HEK293 (cell line): ENCODE results near the gene USH1G.
A peak's percentile ranks its signal among the peaks of the same experiment; 100 is the strongest.

Source experiments
- CTCF ChIA-PET: fragments of 350-600 bp; formaldehyde crosslinking; extraction: SDS; loops from one replicate; lab custom pipeline; 2021; ENCODE audit warnings: antibody characterized with exemption; lab: Yijun Ruan, JAX
- POLR2A ChIA-PET: fragments of 300-600 bp; formaldehyde crosslinking; extraction: SDS; loops from one replicate; lab custom pipeline; 2020; ENCODE audit warnings: antibody characterized with exemption, inconsistent platforms; lab: Yijun Ruan, JAX
- H3K27ac ChIP-seq: fragments of 200-500 bp; sonication (Bioruptor generic); 2 replicates; pipeline ENCODE4 v1.5.1; 2014; ENCODE audit warnings: low read depth, low read length, control low read depth, inconsistent platforms; ENCODE audit errors: extremely low read depth
- H3K36me3 ChIP-seq, 2 experiments: fragments of 200-500 bp in 1 of 2; sonication (Bioruptor generic) in 1 of 2; 1 replicate in 1 of 2; 2 replicates in 1 of 2; pipeline ENCODE4 v1.5.1; 2014 to 2017; ENCODE audit warnings: inconsistent platforms in 2 of 2, low read length in 2 of 2; ENCODE audit not compliant: control insufficient read depth in 2 of 2, insufficient read depth in 1 of 2
- H3K4me1 ChIP-seq: fragments of 200-500 bp; sonication (Bioruptor generic); 2 replicates; pipeline ENCODE4 v1.5.1; 2014; ENCODE audit warnings: mild to moderate bottlenecking, low read length, inconsistent platforms; ENCODE audit not compliant: control insufficient read depth, insufficient read depth
- H3K4me3 ChIP-seq: 2 replicates; pipeline ENCODE4 v1.5.1; 2011; ENCODE audit warnings: low read depth, mild to moderate bottlenecking, control low read depth, low read length, moderate library complexity
- H3K9me3 ChIP-seq: fragments of 200-500 bp; sonication (Bioruptor generic); 2 replicates; pipeline ENCODE4 v1.5.1; 2014; ENCODE audit warnings: low read depth, low read length, inconsistent platforms; ENCODE audit not compliant: control insufficient read depth, insufficient read depth
- FEZF1 ChIP-seq: fragments of 450-650 bp; formaldehyde crosslinking; IDR thresholded peaks from 2 replicates; pipeline ENCODE4 v1.5.1; 2016; ENCODE audit warnings: missing biosample characterization, missing genetic modification characterization
- GLIS1 ChIP-seq: fragments of 450-650 bp; formaldehyde crosslinking; IDR thresholded peaks from 2 replicates; pipeline ENCODE4 v1.5.1; 2016; ENCODE audit warnings: missing biosample characterization, missing genetic modification characterization
- HOXA7 ChIP-seq: sonication (generic); formaldehyde crosslinking; IDR thresholded peaks from 2 replicates; pipeline ENCODE4 v1.8.1; 2022; ENCODE audit warnings: missing genetic modification reagents, borderline replicate concordance
- KLF1 ChIP-seq: fragments of 450-650 bp; formaldehyde crosslinking; IDR thresholded peaks from 2 replicates; pipeline ENCODE4 v1.5.1; 2016; ENCODE audit warnings: missing biosample characterization, missing genetic modification characterization
- KLF7 ChIP-seq: fragments of 450-650 bp; formaldehyde crosslinking; IDR thresholded peaks from 2 replicates; pipeline ENCODE4 v1.5.1; 2016; ENCODE audit warnings: missing biosample characterization, missing genetic modification characterization, borderline replicate concordance
- OSR2 ChIP-seq: fragments of 450-650 bp; formaldehyde crosslinking; IDR thresholded peaks from 2 replicates; pipeline ENCODE4 v1.5.1; 2016; ENCODE audit warnings: missing biosample characterization, missing genetic modification characterization
- PATZ1 ChIP-seq: fragments of 450-650 bp; formaldehyde crosslinking; IDR thresholded peaks from 2 replicates; pipeline ENCODE4 v1.5.1; 2016; ENCODE audit warnings: missing biosample characterization, missing genetic modification characterization
- PBX3 ChIP-seq: sonication (generic); formaldehyde crosslinking; IDR thresholded peaks from 2 replicates; pipeline ENCODE4 v1.8.1; 2022; ENCODE audit warnings: mild to moderate bottlenecking, moderate library complexity, missing genetic modification reagents
- PRDM6 ChIP-seq: fragments of 450-650 bp; formaldehyde crosslinking; IDR thresholded peaks from 2 replicates; pipeline ENCODE4 v1.5.1; 2017; ENCODE audit warnings: missing biosample characterization, missing genetic modification characterization
- WT1 ChIP-seq: fragments of 450-650 bp; formaldehyde crosslinking; IDR thresholded peaks from 2 replicates; pipeline ENCODE4 v1.5.1; 2016; ENCODE audit warnings: missing biosample characterization, missing genetic modification characterization
- ZBTB17 ChIP-seq: fragments of 450-650 bp; formaldehyde crosslinking; IDR thresholded peaks from 2 replicates; pipeline ENCODE4 v1.5.1; 2016; ENCODE audit warnings: missing biosample characterization, missing genetic modification characterization
- ZBTB7A ChIP-seq: fragments of 450-650 bp; formaldehyde crosslinking; IDR thresholded peaks from 2 replicates; pipeline ENCODE4 v1.5.1; 2016; ENCODE audit warnings: low read depth, missing biosample characterization, missing genetic modification characterization
- ZFHX2 ChIP-seq: fragments of 450-650 bp; formaldehyde crosslinking; conservative IDR thresholded peaks from 2 replicates; pipeline ENCODE4 v1.5.1; 2016; ENCODE audit warnings: missing biosample characterization, missing genetic modification characterization
- ZNF211 ChIP-seq: fragments of 450-650 bp; formaldehyde crosslinking; IDR thresholded peaks from 2 replicates; pipeline ENCODE4 v1.5.1; 2016; ENCODE audit warnings: low read depth, missing biosample characterization, missing genetic modification characterization
- ZNF214 ChIP-seq: fragments of 450-650 bp; formaldehyde crosslinking; IDR thresholded peaks from 2 replicates; pipeline ENCODE4 v1.5.1; 2017; ENCODE audit warnings: missing biosample characterization, mild to moderate bottlenecking, missing genetic modification characterization, borderline replicate concordance
- ZNF26 ChIP-seq: fragments of 450-650 bp; formaldehyde crosslinking; IDR thresholded peaks from 2 replicates; pipeline ENCODE4 v1.5.1; 2016; ENCODE audit warnings: missing biosample characterization, missing genetic modification characterization
- ZNF335 ChIP-seq: fragments of 450-650 bp; formaldehyde crosslinking; conservative IDR thresholded peaks from 2 replicates; pipeline ENCODE4 v1.5.1; 2016; ENCODE audit warnings: missing biosample characterization, missing genetic modification characterization
- ZNF354C ChIP-seq: fragments of 450-650 bp; formaldehyde crosslinking; IDR thresholded peaks from 2 replicates; pipeline ENCODE4 v1.5.1; 2016; ENCODE audit warnings: missing biosample characterization, missing genetic modification characterization, low read depth, borderline replicate concordance
- ZNF37A ChIP-seq: fragments of 450-650 bp; IDR thresholded peaks from 2 replicates; pipeline ENCODE4 v1.5.1; 2018; ENCODE audit warnings: missing biosample characterization, missing genetic modification characterization
- ZNF549 ChIP-seq: fragments of 450-650 bp; IDR thresholded peaks from 2 replicates; pipeline ENCODE4 v1.5.1; 2018; ENCODE audit warnings: missing biosample characterization, missing genetic modification characterization, mild to moderate bottlenecking, inconsistent platforms, moderate library complexity
- ZNF558 ChIP-seq: fragments of 450-650 bp; formaldehyde crosslinking; IDR thresholded peaks from 2 replicates; pipeline ENCODE4 v1.5.1; 2016; ENCODE audit warnings: missing biosample characterization, missing genetic modification characterization
- ZNF600 ChIP-seq: fragments of 450-650 bp; formaldehyde crosslinking; IDR thresholded peaks from 2 replicates; pipeline ENCODE4 v1.5.1; 2016; ENCODE audit warnings: missing biosample characterization, missing genetic modification characterization
- ZNF624 ChIP-seq: fragments of 450-650 bp; formaldehyde crosslinking; IDR thresholded peaks from 2 replicates; pipeline ENCODE4 v1.5.1; 2017; ENCODE audit warnings: missing biosample characterization, missing genetic modification characterization
- ZNF670 ChIP-seq: fragments of 450-650 bp; formaldehyde crosslinking; IDR thresholded peaks from 2 replicates; pipeline ENCODE4 v1.5.1; 2016; ENCODE audit warnings: missing biosample characterization, missing genetic modification characterization, low read depth
- ZNF692 ChIP-seq: fragments of 450-650 bp; formaldehyde crosslinking; IDR thresholded peaks from 2 replicates; pipeline ENCODE4 v1.5.1; 2016; ENCODE audit warnings: missing biosample characterization, missing genetic modification characterization
- ZXDB ChIP-seq: fragments of 450-650 bp; formaldehyde crosslinking; IDR thresholded peaks from 2 replicates; pipeline ENCODE4 v1.5.1; 2016; ENCODE audit warnings: missing biosample characterization, missing genetic modification characterization

USH1G gene

GRCh38 chr17:74971842-74972106 lies 48.7 kb upstream of the USH1G start (continued):
- TF ChIP-seq ZNF214 (no peak), PBX3 (no peak), GLIS1 (tag by site-specific recombination) (peak; percentile 99)
- TF ChIP-seq, all 188 proteins: peak for 10

GRCh38 chr17:74971069-74971841 lies 48.2 kb upstream of the USH1G start:
- Histone ChIP-seq H3K4me1 (peaks cover 4% of the 10 kb centered on the region; the same call in 1 of the 2 replicates), H3K27ac (peak overlapping the region; percentile 16; the same call in 1 of the 2 replicates), H3K4me3 (peak overlapping the region; percentile 74), H3K36me3 (no peaks in the 10 kb centered on the region), H3K9me3 (no peaks in the 10 kb centered on the region)
- no peak for TF ChIP-seq KLF7
- no peak for TF ChIP-seq ZNF335
- TF ChIP-seq HOXA7, result no peak
- peak; percentile 8; the same call in 1 of the 2 replicates for TF ChIP-seq ZFHX2 (tag by site-specific recombination)
- TF ChIP-seq ZNF558, result no peak
- no peak for TF ChIP-seq ZNF692 (tag by site-specific recombination)
- no peak for TF ChIP-seq FEZF1 (tag by site-specific recombination)
- TF ChIP-seq WT1 (tag by site-specific recombination), result peak; percentile 36; the same call in 1 of the 2 replicates
- TF ChIP-seq KLF1 (tag by site-specific recombination), result no peak
- TF ChIP-seq ZNF26 (tag by site-specific recombination), result no peak
- peak; percentile 62 for TF ChIP-seq ZBTB17 (tag by site-specific recombination)
- peak; percentile 27; the same call in 1 of the 2 replicates for TF ChIP-seq ZNF600 (tag by site-specific recombination)
- TF ChIP-seq ZBTB7A (tag by site-specific recombination), result no peak
- no peak for TF ChIP-seq ZNF549 (tag by site-specific recombination)
- no peak for TF ChIP-seq ZNF670 (tag by site-specific recombination)
- no peak for TF ChIP-seq ZNF211 (tag by site-specific recombination)
- no peak for TF ChIP-seq ZNF624 (tag by site-specific recombination)
- TF ChIP-seq PATZ1 (tag by site-specific recombination), result no peak
- no peak for TF ChIP-seq OSR2
- TF ChIP-seq ZNF354C, result no peak
- no peak for TF ChIP-seq PRDM6 (tag by site-specific recombination)
- no peak for TF ChIP-seq ZXDB (tag by site-specific recombination)
- TF ChIP-seq ZNF37A, result no peak
- CTCF ChIA-PET, result interaction anchor here (0.6 to 4.2 kb wide), 5 partner anchors 10 to 530 kb away, joined by 3 to 42 read pairs (median 4); no protein-coding TSS in a partner anchor
- POLR2A ChIA-PET, result interaction anchor here (0.6 to 5.4 kb wide), 14 partner anchors 10 to 291 kb away, joined by 3 to 50 read pairs (median 6); partner anchors contain the start of genes CDR2L, FDXR, GGA3 and MRPL58
